Suprapubic skin (tissue), 4 donors: Measurements from ENCODE around the gene SKAP1. TPM values are rescaled to one million over a fixed set of nuclear protein-coding genes. Genes with fewer than 3 reads are reported as not detected.
"Not testable (repeated sequence)": the region's sequence is repeated elsewhere in the genome, so short reads cannot be mapped to it uniquely, and the experiment has no call there.

ENCODE experiments used
- DNase-seq, 2 donors: peaks; one replicate each; pipeline ENCODE4 v3.0.0-alpha.2; 2019; ENCODE audit warnings: low spot score in 2 of 2
- H3K27ac ChIP-seq: fragments of 200-600 bp; sonication (generic); one replicate; pipeline ENCODE4 v1.5.1; 2019
- H3K27me3 ChIP-seq: fragments of 200-600 bp; sonication (generic); one replicate; pipeline ENCODE4 v1.5.1; 2019
- H3K36me3 ChIP-seq: fragments of 200-600 bp; sonication (generic); one replicate; pipeline ENCODE4 v1.5.1; 2019
- H3K4me1 ChIP-seq: fragments of 200-600 bp; sonication (generic); one replicate; pipeline ENCODE4 v1.5.1; 2019
- H3K4me3 ChIP-seq: fragments of 200-600 bp; sonication (generic); one replicate; pipeline ENCODE4 v1.5.1; 2019; ENCODE audit warnings: mild to moderate bottlenecking
- H3K9me3 ChIP-seq: fragments of 200-600 bp; sonication (generic); one replicate; pipeline ENCODE4 v1.5.1; 2019
- CTCF ChIP-seq, 2 donors: fragments of 200-600 bp in 1 of 2; fragments of 450-650 bp in 1 of 2; sonication (generic) in 1 of 2; IDR thresholded peaks; one replicate each; pipeline ENCODE4 v1.5.1; 2016 to 2019; ENCODE audit warnings: antibody characterized with exemption in 2 of 2, mild to moderate bottlenecking in 1 of 2, moderate library complexity in 1 of 2
- EP300 ChIP-seq: sonication (generic); formaldehyde crosslinking; IDR thresholded peaks from one replicate; pipeline ENCODE4 v1.6.1; 2017; ENCODE audit warnings: antibody characterized with exemption
- POLR2A ChIP-seq, 2 donors: fragments of 450-650 bp; IDR thresholded peaks; one replicate each; pipeline ENCODE4 v1.6.1; 2017; ENCODE audit warnings: antibody characterized with exemption in 2 of 2, mild to moderate bottlenecking in 2 of 2, moderate library complexity in 2 of 2
- POLR2AphosphoS5 ChIP-seq, 3 donors: sonication (generic); formaldehyde crosslinking; IDR thresholded peaks; one replicate each; pipeline ENCODE4 v1.6.1; 2017; ENCODE audit warnings: antibody characterized with exemption in 3 of 3
- WGBS: methylation state at CpG from one replicate; pipeline ENCODE4 v1.1.5; 2018; 5-methylcytosine and 5-hydroxymethylcytosine counted together
- total RNA-seq, 4 donors: library from RNA; depleted of rRNA; stranded (reverse); fragments of >200 nt; gene quantifications; one replicate each; pipeline ENCODE4 v1.1.0, GENCODE V29; 2016

The SKAP1 gene
- total RNA-seq, 4 donors from 2014 or later, result 1.0 to 1.5 TPM; not detected in 2

GRCh38 chr17:48293319-48294019 is 136.5 kb downstream of the SKAP1 start:
- H3K4me3 ChIP-seq, result no peak overlapping the region
- WGBS, result 54% methylated on average over 9 of the region's 9 CpGs
- no peaks in the 10 kb centered on the region for H3K9me3 ChIP-seq
- no peak for DNase-seq
- TF ChIP-seq EP300 (no peak), CTCF (IDR thresholded peaks at IDR 0.05) (peak in 1 of 2 donors; percentile 5)
- no peak overlapping the region for H3K27ac ChIP-seq
- H3K36me3 ChIP-seq, result no peaks in the 10 kb centered on the region
- H3K4me1 ChIP-seq, result no peaks in the 10 kb centered on the region
- peaks cover 62% of the 10 kb centered on the region for H3K27me3 ChIP-seq

GRCh38 chr17:48290378-48290777 is 139.6 kb downstream of the SKAP1 start:
- TF ChIP-seq POLR2A (IDR thresholded peaks at IDR 0.05) (no peak), EP300 (no peak), POLR2AphosphoS5 (IDR thresholded peaks at IDR 0.05) (no peak)

GRCh38 chr17:48286917-48287316 is 143.1 kb downstream of the SKAP1 start:
- H3K4me1 ChIP-seq, DNase-seq, H3K27ac ChIP-seq, H3K4me3 ChIP-seq, H3K9me3 ChIP-seq, H3K36me3 ChIP-seq: not testable (repeated sequence)
- 95% methylated on average over 9 of the region's 9 CpGs for WGBS
- peaks cover 75% of the 10 kb centered on the region for H3K27me3 ChIP-seq

More at GRCh38 chr17:48290378-48290777, 139.6 kb downstream of the SKAP1 start:
- Histone ChIP-seq H3K4me1 (no peaks in the 10 kb centered on the region), H3K36me3 (no peaks in the 10 kb centered on the region), H3K27me3 (peaks cover 84% of the 10 kb centered on the region), H3K27ac (no peak overlapping the region), H3K9me3 (no peaks in the 10 kb centered on the region), H3K4me3 (no peak overlapping the region)
- no peak for DNase-seq
- 57% methylated on average over 2 of the region's 2 CpGs for WGBS

GRCh38 chr17:48285614-48286013 is 144.4 kb downstream of the SKAP1 start:
- TF ChIP-seq POLR2AphosphoS5 (IDR thresholded peaks at IDR 0.05), result no peak
- H3K27me3 ChIP-seq, result peaks cover 71% of the 10 kb centered on the region

GRCh38 chr17:48283907-48284306 is 146.1 kb downstream of the SKAP1 start:
- TF ChIP-seq POLR2A (IDR thresholded peaks at IDR 0.05), result no peak
- no peak for TF ChIP-seq EP300
- no peak for TF ChIP-seq POLR2AphosphoS5 (IDR thresholded peaks at IDR 0.05)
- no peak for TF ChIP-seq CTCF (IDR thresholded peaks at IDR 0.05)
- Histone ChIP-seq H3K27ac (no peak overlapping the region), H3K4me3 (no peak overlapping the region), H3K36me3 (no peaks in the 10 kb centered on the region), H3K27me3 (peaks cover 60% of the 10 kb centered on the region), H3K4me1 (no peaks in the 10 kb centered on the region), H3K9me3 (no peaks in the 10 kb centered on the region)
- 79% methylated on average over 1 of the region's 1 CpG for WGBS
- DNase-seq, result no peak

More at GRCh38 chr17:48285614-48286013, 144.4 kb downstream of the SKAP1 start:
- H3K36me3 ChIP-seq, result no peaks in the 10 kb centered on the region
- H3K4me1 ChIP-seq, result no peaks in the 10 kb centered on the region
- no peaks in the 10 kb centered on the region for H3K9me3 ChIP-seq
- DNase-seq, result no peak
- H3K27ac ChIP-seq, result no peak overlapping the region
- no peak overlapping the region for H3K4me3 ChIP-seq

GRCh38 chr17:48283411-48283810 is 146.6 kb downstream of the SKAP1 start:
- Histone ChIP-seq H3K9me3 (no peaks in the 10 kb centered on the region), H3K27ac (no peak overlapping the region), H3K36me3 (no peaks in the 10 kb centered on the region), H3K27me3 (peaks cover 60% of the 10 kb centered on the region), H3K4me1 (no peaks in the 10 kb centered on the region), H3K4me3 (no peak overlapping the region)
- no peak for DNase-seq
- no peak for TF ChIP-seq EP300
- no peak for TF ChIP-seq POLR2AphosphoS5 (IDR thresholded peaks at IDR 0.05)
- TF ChIP-seq CTCF (IDR thresholded peaks at IDR 0.05), result no peak
- TF ChIP-seq POLR2A (IDR thresholded peaks at IDR 0.05), result no peak
- WGBS, result 58% methylated on average over 2 of the region's 2 CpGs

GRCh38 chr17:48282303-48282702 is 147.7 kb downstream of the SKAP1 start:
- TF ChIP-seq POLR2AphosphoS5 (IDR thresholded peaks at IDR 0.05), result no peak
- TF ChIP-seq CTCF (IDR thresholded peaks at IDR 0.05), result no peak
- TF ChIP-seq POLR2A (IDR thresholded peaks at IDR 0.05), result no peak
- H3K36me3 ChIP-seq, result no peaks in the 10 kb centered on the region
- peaks cover 58% of the 10 kb centered on the region for H3K27me3 ChIP-seq
- no peaks in the 10 kb centered on the region for H3K9me3 ChIP-seq
- no peak overlapping the region for H3K27ac ChIP-seq
- 95% methylated on average over 2 of the region's 2 CpGs for WGBS
- no peaks in the 10 kb centered on the region for H3K4me1 ChIP-seq
- DNase-seq, result no peak
- H3K4me3 ChIP-seq, result no peak overlapping the region
